T-helper 17 cell (primary cell): ENCODE data around the gene SPEM2. TPM values are rescaled to one million over a fixed set of nuclear protein-coding genes. Genes with fewer than 3 reads are reported as not detected.

ENCODE experiments used
- ATAC-seq: fragments of 150-1000 bp; cut with Tn5 transposase; 2 replicates; pipeline ENCODE4 v1.10.0; 2021; ENCODE audit warnings: mild to moderate bottlenecking, moderate library complexity
- DNase-seq, 3 donors: peaks; one replicate each; pipeline versions ENCODE4 v3.0.0 to v3.0.0-alpha.2; 2020 to 2021
- H3K9me3 ChIP-seq: one replicate; pipeline ENCODE4 v1.7.0; 2013; ENCODE audit warnings: low read length, mild to moderate bottlenecking; ENCODE audit not compliant: control insufficient read depth, poor library complexity, severe bottlenecking
- H3K27ac Mint-ChIP-seq: one replicate; pipeline ENCODE4 v1.8.0; 2022; ENCODE audit warnings: mild to moderate bottlenecking, moderate library complexity, mixed read lengths
- H3K27me3 Mint-ChIP-seq: one replicate; pipeline ENCODE4 v1.8.0; 2022; ENCODE audit warnings: mixed read lengths
- H3K36me3 Mint-ChIP-seq: one replicate; pipeline ENCODE4 v1.8.0; 2022; ENCODE audit warnings: low read depth, mixed read lengths
- H3K4me1 Mint-ChIP-seq: one replicate; pipeline ENCODE4 v1.8.0; 2022; ENCODE audit warnings: mild to moderate bottlenecking, mixed read lengths
- H3K4me3 Mint-ChIP-seq: one replicate; pipeline ENCODE4 v1.8.0; 2022; ENCODE audit warnings: mild to moderate bottlenecking, moderate library complexity, mixed read lengths
- total RNA-seq, 4 donors: library from RNA in 2 of 4; stranded (reverse) in 2 of 4; gene quantifications; one replicate each; pipeline ENCODE4 v1.2.3 and lab custom pipeline; 2022 to 2026

SPEM2 gene
- total RNA-seq, 2 donors from 2014 or later = not detected

- peaks cover 6% of the 10 kb centered on the region for H3K27me3 Mint-ChIP-seq
These were observed 6.8 kb upstream of the SPEM2 start for GRCh38 chr17:7418472-7419152.

GRCh38 chr17:7419819-7420610 is 5.4 kb upstream of the SPEM2 start, which contains the start of gene SPEM1:
Gene SPEM1 (plus strand): TSS chr17:7420324. CDS start chr17:7420385, 61 bp downstream.
- no peaks in the 10 kb centered on the region for H3K9me3 ChIP-seq
- Mint-ChIP-seq H3K36me3 (no peaks in the 10 kb centered on the region), H3K4me3 (no peak within 1 kb of the TSS), H3K4me1 (peaks cover 6% of the 10 kb centered on the region), H3K27ac (no peak within 1 kb of the TSS), H3K27me3 (peaks cover 6% of the 10 kb centered on the region)
- no peak for DNase-seq
- no peak for ATAC-seq

More at GRCh38 chr17:7418472-7419152, 6.8 kb upstream of the SPEM2 start:
- no peak overlapping the region for H3K4me3 Mint-ChIP-seq
- ATAC-seq (no peak), DNase-seq (no peak)
- peaks cover 6% of the 10 kb centered on the region for H3K4me1 Mint-ChIP-seq
- no peaks in the 10 kb centered on the region for H3K9me3 ChIP-seq
- no peak overlapping the region for H3K27ac Mint-ChIP-seq
- H3K36me3 Mint-ChIP-seq = no peaks in the 10 kb centered on the region

GRCh38 chr17:7421186-7421585 is 4.2 kb upstream of the SPEM2 start:
- ATAC-seq (no peak), DNase-seq (no peak)
- Mint-ChIP-seq H3K4me1 (peaks cover 6% of the 10 kb centered on the region), H3K27ac (no peak overlapping the region), H3K4me3 (no peak overlapping the region), H3K27me3 (peaks cover 6% of the 10 kb centered on the region), H3K36me3 (no peaks in the 10 kb centered on the region)
- H3K9me3 ChIP-seq = no peaks in the 10 kb centered on the region

DNA sequence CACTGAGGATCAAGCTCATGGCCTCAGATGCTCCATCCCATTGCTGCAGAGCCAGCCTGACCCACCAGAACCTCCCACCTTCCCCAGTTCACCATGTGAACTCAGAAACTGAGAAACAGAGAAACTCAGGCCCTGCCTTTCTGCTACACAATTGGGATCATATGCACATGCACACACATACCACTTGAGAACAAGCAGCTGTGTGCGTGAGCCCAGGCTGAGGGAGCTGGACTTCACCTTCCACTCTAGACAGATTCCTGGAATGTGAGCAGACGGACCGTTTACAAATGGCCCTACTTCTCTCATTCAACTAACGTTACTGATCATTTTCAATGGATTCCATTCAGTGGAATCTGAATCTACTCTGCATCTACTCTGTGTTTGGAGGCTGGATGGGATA is 1.7 kb upstream of the SPEM2 start:
- no peak for ATAC-seq
- Mint-ChIP-seq H3K27ac (no peak overlapping the region), H3K4me1 (peaks cover 4% of the 10 kb centered on the region), H3K4me3 (no peak overlapping the region), H3K27me3 (peaks cover 6% of the 10 kb centered on the region), H3K36me3 (no peaks in the 10 kb centered on the region)
- no peaks in the 10 kb centered on the region for H3K9me3 ChIP-seq
- DNase-seq = no peak

DNA sequence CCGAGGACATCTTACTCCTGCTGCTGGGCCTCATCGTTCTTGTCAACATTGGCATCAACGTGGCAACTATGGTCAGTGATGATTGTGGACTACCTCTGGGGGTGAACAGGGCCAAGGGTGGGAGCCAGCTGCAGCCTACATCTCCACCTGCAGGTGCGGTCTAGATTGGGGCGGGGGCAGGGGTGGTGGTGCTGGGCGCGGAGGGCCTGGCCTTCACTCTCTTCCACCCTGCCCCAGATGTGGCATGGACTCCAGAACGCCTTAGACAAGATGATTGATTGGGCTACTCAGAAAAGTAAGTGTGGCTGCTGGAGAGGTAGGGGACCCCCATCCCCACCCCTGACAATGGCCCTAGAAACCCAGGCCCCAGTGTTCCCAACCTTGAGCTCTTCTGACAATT is 340 bp downstream of the SPEM2 start:
- no peak for DNase-seq
- H3K27ac Mint-ChIP-seq = no peak overlapping the region

DNA sequence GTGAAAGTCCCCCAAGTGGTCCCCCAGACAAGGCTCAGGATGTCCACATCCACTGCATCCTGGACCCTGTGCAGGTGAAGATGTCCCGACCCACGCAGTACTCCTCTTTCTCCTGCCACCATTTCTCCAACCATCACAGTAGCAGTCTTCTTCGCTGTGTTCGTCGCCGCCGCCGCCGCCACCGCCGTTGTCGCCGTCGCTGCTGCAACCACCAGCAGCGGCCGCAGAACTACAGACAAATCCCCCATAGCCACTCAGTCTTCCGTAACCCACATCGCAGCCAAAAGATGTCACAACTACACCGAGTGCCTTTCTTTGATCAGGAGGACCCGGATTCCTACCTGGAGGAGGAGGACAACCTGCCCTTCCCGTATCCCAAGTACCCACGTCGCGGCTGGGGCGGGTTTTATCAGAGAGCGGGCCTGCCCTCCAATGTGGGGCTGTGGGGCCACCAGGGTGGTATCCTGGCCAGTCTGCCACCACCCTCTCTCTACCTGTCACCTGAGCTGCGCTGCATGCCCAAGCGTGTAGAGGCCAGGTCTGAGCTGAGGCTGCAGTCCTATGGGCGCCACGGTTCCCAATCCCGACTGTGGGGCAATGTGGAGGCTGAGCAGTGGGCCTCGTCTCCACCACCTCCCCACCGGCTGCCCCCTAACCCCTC is 917 bp downstream of the SPEM2 start:
- Mint-ChIP-seq H3K36me3 (no peaks in the 10 kb centered on the region), H3K27ac (no peak overlapping the region), H3K4me3 (no peak overlapping the region), H3K27me3 (no peaks in the 10 kb centered on the region), H3K4me1 (no peaks in the 10 kb centered on the region)
- DNase-seq (no peak), ATAC-seq (no peak)
- H3K9me3 ChIP-seq = no peaks in the 10 kb centered on the region

More for the DNA sequence above, 340 bp downstream of the SPEM2 start:
- Mint-ChIP-seq H3K4me1 (no peaks in the 10 kb centered on the region), H3K36me3 (no peaks in the 10 kb centered on the region), H3K27me3 (no peaks in the 10 kb centered on the region), H3K4me3 (no peak overlapping the region)
- H3K9me3 ChIP-seq = no peaks in the 10 kb centered on the region
- no peak for ATAC-seq

GRCh38 chr17:7426896-7427489 is 1.6 kb downstream of the SPEM2 start:
- Mint-ChIP-seq H3K4me3 (no peak overlapping the region), H3K27me3 (no peaks in the 10 kb centered on the region), H3K27ac (no peak overlapping the region), H3K36me3 (no peaks in the 10 kb centered on the region), H3K4me1 (no peaks in the 10 kb centered on the region)
- DNase-seq = no peak
- ATAC-seq = no peak
- H3K9me3 ChIP-seq = no peaks in the 10 kb centered on the region

GRCh38 chr17:7427549-7427948 is 2.1 kb downstream of the SPEM2 start:
- no peak for DNase-seq
- no peaks in the 10 kb centered on the region for H3K4me1 Mint-ChIP-seq

GRCh38 chr17:7428557-7428956 is 3.1 kb downstream of the SPEM2 start, which contains the start of gene SPEM3:
Gene SPEM3 (plus strand): TSS chr17:7428857. CDS start chr17:7428903, 46 bp downstream.
- no peak within 1 kb of the TSS for H3K27ac Mint-ChIP-seq
- no peak for ATAC-seq
- H3K4me3 Mint-ChIP-seq = no peak within 1 kb of the TSS

More at GRCh38 chr17:7427549-7427948, 2.1 kb downstream of the SPEM2 start:
- Mint-ChIP-seq H3K27ac (no peak overlapping the region), H3K4me3 (no peak overlapping the region), H3K36me3 (no peaks in the 10 kb centered on the region), H3K27me3 (no peaks in the 10 kb centered on the region)
- no peak for ATAC-seq
- no peaks in the 10 kb centered on the region for H3K9me3 ChIP-seq

DNA sequence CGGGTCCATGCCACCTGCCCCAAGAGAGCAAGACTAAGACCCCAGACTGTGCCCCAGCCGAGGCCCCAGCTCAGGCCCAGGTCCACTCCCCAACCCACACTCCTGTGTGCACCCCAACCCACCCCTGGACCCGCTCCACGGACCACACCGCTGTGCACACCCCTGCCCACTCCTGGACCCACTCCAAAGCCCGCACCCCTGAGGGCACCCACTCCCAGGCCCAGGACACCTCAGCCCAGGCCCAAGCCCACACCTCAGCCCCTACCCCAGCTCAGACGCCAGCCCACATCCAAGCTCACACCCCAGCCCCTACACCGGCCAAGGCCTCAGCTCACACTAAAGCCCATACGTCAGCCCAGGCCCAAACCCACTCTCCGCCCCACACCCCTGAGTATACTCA is 4.3 kb downstream of the SPEM2 start:
- H3K4me1 Mint-ChIP-seq = no peaks in the 10 kb centered on the region
- no peak for DNase-seq
- no peak overlapping the region for H3K4me3 Mint-ChIP-seq
- no peaks in the 10 kb centered on the region for H3K27me3 Mint-ChIP-seq
- no peaks in the 10 kb centered on the region for H3K36me3 Mint-ChIP-seq
- no peaks in the 10 kb centered on the region for H3K9me3 ChIP-seq
- no peak for ATAC-seq
- H3K27ac Mint-ChIP-seq = no peak overlapping the region

More at GRCh38 chr17:7428557-7428956, 3.1 kb downstream of the SPEM2 start, which contains the start of gene SPEM3:
- no peaks in the 10 kb centered on the region for H3K36me3 Mint-ChIP-seq
- H3K4me1 Mint-ChIP-seq = no peaks in the 10 kb centered on the region
- H3K9me3 ChIP-seq = no peaks in the 10 kb centered on the region
- H3K27me3 Mint-ChIP-seq = no peaks in the 10 kb centered on the region
- DNase-seq = no peak

- Mint-ChIP-seq H3K4me1 (peaks cover 8% of the 10 kb centered on the region), H3K27ac (no peak overlapping the region), H3K36me3 (no peaks in the 10 kb centered on the region), H3K27me3 (no peaks in the 10 kb centered on the region), H3K4me3 (no peak overlapping the region)
- ATAC-seq (no peak), DNase-seq (no peak)
- H3K9me3 ChIP-seq = no peaks in the 10 kb centered on the region
These were observed 5.8 kb downstream of the SPEM2 start for GRCh38 chr17:7431231-7431630.

DNA sequence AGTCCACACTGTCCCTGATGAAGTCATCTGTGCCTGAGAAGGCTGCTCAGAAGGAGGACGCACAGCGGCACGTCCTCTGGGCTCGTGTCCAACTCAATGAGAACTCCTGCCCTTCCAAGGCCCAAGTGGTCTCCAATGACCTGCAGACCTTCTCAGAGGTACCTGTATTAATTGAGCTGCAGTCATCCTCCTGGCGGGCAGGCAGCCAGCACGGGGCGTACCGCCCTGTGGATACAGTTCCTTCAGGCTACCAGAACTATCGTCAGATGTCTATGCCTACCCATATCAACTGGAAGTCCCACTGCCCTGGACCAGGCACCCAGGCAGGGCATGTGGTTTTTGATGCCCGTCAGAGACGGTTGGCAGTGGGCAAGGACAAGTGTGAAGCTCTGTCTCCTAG is 6.9 kb downstream of the SPEM2 start:
- no peaks in the 10 kb centered on the region for H3K9me3 ChIP-seq
- ATAC-seq (no peak), DNase-seq (no peak)
- H3K4me1 Mint-ChIP-seq = peaks cover 11% of the 10 kb centered on the region
- H3K27me3 Mint-ChIP-seq = no peaks in the 10 kb centered on the region
- H3K4me3 Mint-ChIP-seq = no peak overlapping the region
- H3K27ac Mint-ChIP-seq = no peak overlapping the region
- H3K36me3 Mint-ChIP-seq = no peaks in the 10 kb centered on the region
